H9 (cell line): ENCODE measurements around the gene RPP38. TPM values are rescaled to one million over a fixed set of nuclear protein-coding genes. Genes with fewer than 3 reads are reported as not detected.

ENCODE experiments used
- DNase-seq: peaks from one replicate; pipeline ENCODE4 v3.0.0-alpha.2; 2017
- H2AFZ ChIP-seq: one replicate; pipeline ENCODE4 v1.6.1; 2013; ENCODE audit warnings: mild to moderate bottlenecking, low read length, control low read depth, moderate library complexity
- H2AK5ac ChIP-seq: 2 replicates; pipeline ENCODE4 v1.6.1; 2013; ENCODE audit warnings: low read length, control low read depth, mixed read lengths; ENCODE audit not compliant: insufficient read length
- H2BK120ac ChIP-seq: one replicate; pipeline ENCODE4 v1.6.1; 2013; ENCODE audit warnings: low read depth, mild to moderate bottlenecking, low read length, control low read depth, inconsistent platforms; ENCODE audit not compliant: poor library complexity, severe bottlenecking
- H2BK12ac ChIP-seq: 2 replicates; pipeline ENCODE4 v1.6.1; 2013; ENCODE audit warnings: low read length, control low read depth, mixed read lengths, low read depth; ENCODE audit not compliant: insufficient read length
- H2BK15ac ChIP-seq: 2 replicates; pipeline ENCODE4 v1.6.1; 2013; ENCODE audit warnings: low read depth, low read length, control low read depth
- H2BK20ac ChIP-seq: one replicate; pipeline ENCODE4 v1.6.1; 2013; ENCODE audit warnings: low read depth, mild to moderate bottlenecking, low read length, control low read depth, inconsistent platforms; ENCODE audit not compliant: poor library complexity, severe bottlenecking
- H2BK5ac ChIP-seq: 2 replicates; pipeline ENCODE4 v1.6.1; 2013; ENCODE audit warnings: low read length, control low read depth, mixed read lengths; ENCODE audit not compliant: insufficient read length
- H3K14ac ChIP-seq: 2 replicates; pipeline ENCODE4 v1.6.1; 2013; ENCODE audit warnings: low read length, control low read depth; ENCODE audit not compliant: insufficient read depth
- H3K18ac ChIP-seq: 2 replicates; pipeline ENCODE4 v1.6.1; 2013; ENCODE audit warnings: low read depth, mild to moderate bottlenecking, mixed read lengths, low read length, control low read depth; ENCODE audit not compliant: insufficient read length
- H3K23ac ChIP-seq: 2 replicates; pipeline ENCODE4 v1.6.1; 2013; ENCODE audit warnings: low read length, control low read depth, mixed read lengths, low read depth; ENCODE audit not compliant: insufficient read length
- H3K23me2 ChIP-seq: 2 replicates; pipeline ENCODE4 v1.6.1; 2013; ENCODE audit warnings: low read depth, mild to moderate bottlenecking, mixed read lengths, low read length, control low read depth; ENCODE audit not compliant: insufficient read length, poor library complexity, severe bottlenecking
- H3K27ac ChIP-seq: 2 replicates; pipeline ENCODE4 v1.5.1; 2013; ENCODE audit warnings: low read length, control low read depth, mixed read lengths, low read depth; ENCODE audit not compliant: insufficient read length
- H3K27me3 ChIP-seq: 2 replicates; pipeline ENCODE4 v1.6.1; 2013; ENCODE audit warnings: low read length, control low read depth, inconsistent platforms; ENCODE audit not compliant: insufficient read depth
- H3K4ac ChIP-seq: 2 replicates; pipeline ENCODE4 v1.6.1; 2013; ENCODE audit warnings: low read depth, mild to moderate bottlenecking, control low read depth, inconsistent platforms, low read length, moderate library complexity
- H3K4me1 ChIP-seq: 2 replicates; pipeline ENCODE4 v1.6.1; 2013; ENCODE audit warnings: low read length, control low read depth, inconsistent platforms; ENCODE audit not compliant: insufficient read depth
- H3K4me2 ChIP-seq: 2 replicates; pipeline ENCODE4 v1.6.1; 2013; ENCODE audit warnings: low read length, control low read depth, mixed read lengths; ENCODE audit not compliant: insufficient read length, insufficient read depth
- H3K56ac ChIP-seq: 2 replicates; pipeline ENCODE4 v1.6.1; 2013; ENCODE audit warnings: low read depth, mild to moderate bottlenecking, mixed read lengths, low read length, control low read depth; ENCODE audit not compliant: insufficient read length
- H3K79me1 ChIP-seq: 2 replicates; pipeline ENCODE4 v1.6.1; 2013; ENCODE audit warnings: low read depth, mild to moderate bottlenecking, moderate library complexity, low read length, control low read depth, inconsistent platforms; ENCODE audit not compliant: insufficient read depth, poor library complexity, severe bottlenecking
- H3K79me2 ChIP-seq: 2 replicates; pipeline ENCODE4 v1.6.1; 2013; ENCODE audit warnings: low read length, control low read depth, inconsistent platforms; ENCODE audit not compliant: insufficient read depth
- H3K9ac ChIP-seq: 2 replicates; pipeline ENCODE4 v1.6.1; 2013; ENCODE audit warnings: low read length, control low read depth, mixed read lengths; ENCODE audit not compliant: insufficient read length; ENCODE audit errors: extremely low read depth
- H3K9me3 ChIP-seq: one replicate; pipeline ENCODE4 v1.6.1; 2013; ENCODE audit warnings: low read depth, low read length, inconsistent platforms; ENCODE audit not compliant: control insufficient read depth
- H3T11ph ChIP-seq: one replicate; pipeline ENCODE4 v1.6.1; 2013; ENCODE audit warnings: mild to moderate bottlenecking, low read length, control low read depth, inconsistent platforms
- H4K20me1 ChIP-seq: one replicate; pipeline ENCODE4 v1.6.1; 2013; ENCODE audit not compliant: control insufficient read depth, insufficient read length, insufficient read depth
- H4K5ac ChIP-seq: 2 replicates; pipeline ENCODE4 v1.6.1; 2013; ENCODE audit warnings: low read depth, mild to moderate bottlenecking, mixed read lengths, low read length, control low read depth; ENCODE audit not compliant: insufficient read length
- H4K8ac ChIP-seq: replicated peaks from 2 replicates; pipeline ENCODE4 v1.6.1; 2013; ENCODE audit warnings: low read length, control low read depth, mixed read lengths, low read depth; ENCODE audit not compliant: insufficient read length
- H4K91ac ChIP-seq: 2 replicates; pipeline ENCODE4 v1.6.1; 2013; ENCODE audit warnings: low read depth, mild to moderate bottlenecking, moderate library complexity, mixed read lengths, low read length, control low read depth; ENCODE audit not compliant: insufficient read length
- H3K27ac Mint-ChIP-seq, 3 experiments: 2 replicates in 2 of 3; 3 replicates in 1 of 3; pipeline ENCODE4 v1.8.0; 2020 to 2021; ENCODE audit warnings: mixed read lengths in 3 of 3, mild to moderate bottlenecking in 1 of 3, moderate library complexity in 1 of 3
- H3K27me3 Mint-ChIP-seq: 2 replicates; pipeline ENCODE4 v1.8.0; 2021; ENCODE audit warnings: low read depth, mild to moderate bottlenecking, moderate library complexity, mixed read lengths
- H3K36me3 Mint-ChIP-seq, 3 experiments: 2 replicates in 2 of 3; 3 replicates in 1 of 3; pipeline ENCODE4 v1.8.0; 2020 to 2021; ENCODE audit warnings: low read depth in 3 of 3, mixed read lengths in 3 of 3; ENCODE audit not compliant: insufficient read depth in 1 of 3
- H3K4me1 Mint-ChIP-seq, 2 experiments: 2 replicates each; pipeline ENCODE4 v1.8.0; 2020; ENCODE audit warnings: mixed read lengths in 2 of 2
- H3K4me3 Mint-ChIP-seq, 2 experiments: 2 replicates in 1 of 2; 3 replicates in 1 of 2; pipeline ENCODE4 v1.8.0; 2020 to 2021; ENCODE audit warnings: mild to moderate bottlenecking in 2 of 2, mixed read lengths in 2 of 2, moderate library complexity in 1 of 2
- H3K9me3 Mint-ChIP-seq, 2 experiments: 2 replicates in 1 of 2; 3 replicates in 1 of 2; pipeline ENCODE4 v1.8.0; 2020; ENCODE audit warnings: mild to moderate bottlenecking in 2 of 2, mixed read lengths in 2 of 2, moderate library complexity in 1 of 2
- CTCF ChIP-seq: fragments of 200-600 bp; sonication (generic); conservative IDR thresholded peaks from 3 replicates; pipeline ENCODE4 v1.8.0; 2021; ENCODE audit warnings: antibody characterized with exemption, mild to moderate bottlenecking
- WGBS: extraction: QIAGEN DNeasy Blood & Tissue Kit; methylation state at CpG from one replicate; pipeline ENCODE4 v1.1.7; 2013; ENCODE audit warnings: missing lambda C conversion rate, low lambda C conversion rate, mixed read lengths; ENCODE audit not compliant: insufficient read length; ENCODE audit errors: extremely low coverage; 5-methylcytosine and 5-hydroxymethylcytosine counted together
- total RNA-seq: library from RNA; stranded (reverse); gene quantifications from 2 replicates; pipeline ENCODE4 v1.2.1, GENCODE V29; 2021

The RPP38 gene
- total RNA-seq, 1 experiment from 2014 or later: 26.6 TPM

GRCh38 chr10:15099886-15100285 lies 2.7 kb downstream of the RPP38 start:
- Histone ChIP-seq H4K5ac (no peak overlapping the region), H3K23ac (no peak overlapping the region), H2BK20ac (no peak overlapping the region), H2BK12ac (no peak overlapping the region), H2AFZ (no peak overlapping the region), H4K20me1 (no peaks in the 10 kb centered on the region), H3K18ac (no peak overlapping the region), H2AK5ac (no peak overlapping the region), H3K9me3 (no peaks in the 10 kb centered on the region), H3K4ac (no peak overlapping the region), H3K4me1 (no peaks in the 10 kb centered on the region), H3K79me2 (peaks cover 12% of the 10 kb centered on the region; the same call in 1 of the 2 replicates), H3K23me2 (peaks cover 14% of the 10 kb centered on the region), H2BK15ac (no peak overlapping the region), H3K56ac (no peak overlapping the region), H3K4me2 (no peak overlapping the region), H3K9ac (no peak overlapping the region), H3K79me1 (peaks cover 6% of the 10 kb centered on the region), H3T11ph (no peak overlapping the region), H4K8ac (no peak overlapping the region), H2BK5ac (no peak overlapping the region), H4K91ac (no peak overlapping the region), H2BK120ac (no peak overlapping the region), H3K14ac (no peak overlapping the region), H3K27me3 (no peaks in the 10 kb centered on the region), H3K27ac (no peak overlapping the region)
- H3K4me3 Mint-ChIP-seq: no peak overlapping the region
- no peaks in the 10 kb centered on the region for H3K27me3 Mint-ChIP-seq
- TF ChIP-seq CTCF: no peak
- no peak for DNase-seq
- peak overlapping the region in 1 of 3 experiments; percentile 6; a peak in 1 of 7 replicates for H3K27ac Mint-ChIP-seq
- H3K9me3 Mint-ChIP-seq: no peaks in the 10 kb centered on the region; a peak in 1 of 5 replicates
- no CpG with 5 or more reads among the region's 4 CpGs for WGBS
- peaks cover 16 to 47% (median 39%) of the 10 kb centered on the region in 3 experiments for H3K36me3 Mint-ChIP-seq
- H3K4me1 Mint-ChIP-seq: peaks cover 9 to 16% of the 10 kb centered on the region in 2 experiments
